PC-9 (cell line): ENCODE measurements around the gene CRADD.

Experiments
- CTCF ChIP-seq: fragments of 200-600 bp; sonication (generic); conservative IDR thresholded peaks from 2 replicates; pipeline ENCODE4 v1.6.1; 2017; ENCODE audit warnings: mixed run types, antibody characterized with exemption, mild to moderate bottlenecking, moderate library complexity
- EZH2 ChIP-seq: fragments of 200-600 bp; sonication (generic); IDR thresholded peaks from 2 replicates; pipeline ENCODE4 v1.8.0; 2017; ENCODE audit warnings: antibody characterized with exemption, low read depth

GRCh38 chr12:93742110-93742934 is 65.1 kb downstream of the CRADD start:
- TF ChIP-seq CTCF (peak; percentile 46; the same call in 1 of the 2 replicates), EZH2 (no peak)
